Keratinocyte (primary cell): ENCODE data around the gene PRKCA. TPM values are rescaled to one million over a fixed set of nuclear protein-coding genes. Genes with fewer than 3 reads are reported as not detected.

Experiments used
- DNase-seq: peaks from one replicate; pipeline ENCODE4 v3.0.0-alpha.2; 2011; ENCODE audit warnings: low read depth, missing footprints, low spot score
- FAIRE-seq: peaks from 2 replicates; lab custom pipeline; 2011; peaks lifted over from hg19 to GRCh38; lab: Jason Lieb, UNC
- H2AFZ ChIP-seq: 2 replicates; pipeline ENCODE4 v1.6.0; 2012; ENCODE audit warnings: low read length, control low read depth, inconsistent platforms; ENCODE audit not compliant: control insufficient read depth
- H3K27ac ChIP-seq: 2 replicates; pipeline ENCODE4 v1.5.1; 2011; ENCODE audit warnings: low read length; ENCODE audit not compliant: control insufficient read depth, insufficient read depth
- H3K27me3 ChIP-seq: 3 replicates; pipeline ENCODE4 v1.6.0; 2011; ENCODE audit warnings: low read length; ENCODE audit not compliant: control insufficient read depth, insufficient read depth; ENCODE audit errors: extremely low read depth
- H3K36me3 ChIP-seq, 2 experiments: 2 replicates in 1 of 2; 3 replicates in 1 of 2; pipeline ENCODE4 v1.5.1; 2011; ENCODE audit warnings: low read length in 2 of 2, mild to moderate bottlenecking in 1 of 2; ENCODE audit not compliant: control insufficient read depth in 2 of 2, insufficient read depth in 2 of 2; ENCODE audit errors: extremely low read depth in 1 of 2
- H3K4me1 ChIP-seq: 3 replicates; pipeline ENCODE4 v1.5.1; 2011; ENCODE audit warnings: low read length; ENCODE audit not compliant: control insufficient read depth, insufficient read depth; ENCODE audit errors: extremely low read depth
- H3K4me2 ChIP-seq: 3 replicates; pipeline ENCODE4 v1.6.0; 2011; ENCODE audit warnings: low read depth, low read length; ENCODE audit not compliant: control insufficient read depth, insufficient read depth; ENCODE audit errors: extremely low read depth
- H3K4me3 ChIP-seq, 3 experiments: fragments of 200-600 bp in 1 of 3; sonication (generic) in 1 of 3; 2 replicates in 2 of 3; 3 replicates in 1 of 3; pipeline ENCODE4 v1.5.1; 2011 to 2016; ENCODE audit warnings: low read length in 3 of 3, mild to moderate bottlenecking in 3 of 3, control low read depth in 2 of 3, inconsistent platforms in 1 of 3, low read depth in 1 of 3, mixed read lengths in 1 of 3, mixed run types in 1 of 3, moderate library complexity in 1 of 3; ENCODE audit not compliant: control insufficient read depth in 2 of 3, insufficient read depth in 2 of 3; ENCODE audit errors: extremely low read depth in 1 of 3
- H3K79me2 ChIP-seq: 2 replicates; pipeline ENCODE4 v1.6.0; 2012; ENCODE audit warnings: low read length; ENCODE audit not compliant: control insufficient read depth, insufficient read depth
- H3K9ac ChIP-seq: 3 replicates; pipeline ENCODE4 v1.6.0; 2011; ENCODE audit warnings: low read length; ENCODE audit not compliant: control insufficient read depth, insufficient read depth; ENCODE audit errors: extremely low read depth
- H3K9me1 ChIP-seq: 3 replicates; pipeline ENCODE4 v1.6.0; 2011; ENCODE audit warnings: low read length; ENCODE audit not compliant: control insufficient read depth, insufficient read depth; ENCODE audit errors: extremely low read depth
- H3K9me3 ChIP-seq: 2 replicates; pipeline ENCODE4 v1.5.1; 2012; ENCODE audit warnings: low read depth, low read length; ENCODE audit not compliant: control insufficient read depth
- H4K20me1 ChIP-seq: 3 replicates; pipeline ENCODE4 v1.6.0; 2011; ENCODE audit warnings: low read length; ENCODE audit not compliant: control insufficient read depth, insufficient read depth; ENCODE audit errors: extremely low read depth
- EZH2 ChIP-seq: IDR thresholded peaks from one replicate; pipeline ENCODE4 v1.6.1; 2012; ENCODE audit warnings: inconsistent platforms, mild to moderate bottlenecking, low read length, moderate library complexity
- dilution Hi-C: fragments of 300-500 bp; cut with MboI; formaldehyde crosslinking; loops from one replicate; pipeline ENCODE4 v1.7.0; 2020; ENCODE audit warnings: low sequenced_read_pairs; ENCODE audit not compliant: extremely low pct_ligation_motif_present
- polyA plus RNA-seq, 5 experiments: library from polyadenylated mRNA; depleted of rRNA in 3 of 5; stranded (reverse) in 3 of 5; stranded (forward) in 1 of 5; unstranded in 1 of 5; fragments of >200 nt; gene quantifications; 1 replicate in 1 of 5; 2 replicates in 3 of 5; 3 replicates in 1 of 5; pipeline versions ENCODE4 v1.2.1 to v1.2.3, GENCODE V29; 2011 to 2012; ENCODE audit warnings: missing spikeins in 2 of 5, low read depth in 1 of 5, low replicate concordance in 1 of 5
- TF ChIP-seq, protein P1 (sequence below), 3 experiments: IDR thresholded peaks in 1 of 3; conservative IDR thresholded peaks in 1 of 3; optimal IDR thresholded peaks in 1 of 3; 2 replicates in 2 of 3; 3 replicates in 1 of 3; pipeline versions ENCODE3 to v1.5.1; 2011; ENCODE audit warnings: low read length in 3 of 3, mild to moderate bottlenecking in 3 of 3, moderate library complexity in 2 of 3, control low read depth in 1 of 3, inconsistent platforms in 1 of 3; ENCODE audit not compliant: insufficient read depth in 2 of 3; ENCODE audit errors: extremely low read depth in 1 of 3

Gene PRKCA
- polyA plus RNA-seq, 1 donor (not counting 4 experiments of a cell fraction or from before 2014, with no cell fraction given) = 3.6 TPM

- H3K4me3 ChIP-seq = no peak overlapping the region
- no peak overlapping the region for H3K9ac ChIP-seq
- dilution Hi-C loops = no loop called here
- no peaks in the 10 kb centered on the region for H3K9me3 ChIP-seq
- no peak overlapping the region for H3K4me2 ChIP-seq
- H2AFZ ChIP-seq = no peak overlapping the region
- H3K27ac ChIP-seq = no peak overlapping the region
- H3K36me3 ChIP-seq = no peaks in the 10 kb centered on the region
- FAIRE-seq (no peak), DNase-seq (no peak)
- H3K4me1 ChIP-seq = no peaks in the 10 kb centered on the region
- no peaks in the 10 kb centered on the region for H3K27me3 ChIP-seq
- no peaks in the 10 kb centered on the region for H3K9me1 ChIP-seq
- no peaks in the 10 kb centered on the region for H3K79me2 ChIP-seq
- H4K20me1 ChIP-seq = no peaks in the 10 kb centered on the region
- TF ChIP-seq EZH2 = no peak
- TF ChIP-seq, protein P1, sequence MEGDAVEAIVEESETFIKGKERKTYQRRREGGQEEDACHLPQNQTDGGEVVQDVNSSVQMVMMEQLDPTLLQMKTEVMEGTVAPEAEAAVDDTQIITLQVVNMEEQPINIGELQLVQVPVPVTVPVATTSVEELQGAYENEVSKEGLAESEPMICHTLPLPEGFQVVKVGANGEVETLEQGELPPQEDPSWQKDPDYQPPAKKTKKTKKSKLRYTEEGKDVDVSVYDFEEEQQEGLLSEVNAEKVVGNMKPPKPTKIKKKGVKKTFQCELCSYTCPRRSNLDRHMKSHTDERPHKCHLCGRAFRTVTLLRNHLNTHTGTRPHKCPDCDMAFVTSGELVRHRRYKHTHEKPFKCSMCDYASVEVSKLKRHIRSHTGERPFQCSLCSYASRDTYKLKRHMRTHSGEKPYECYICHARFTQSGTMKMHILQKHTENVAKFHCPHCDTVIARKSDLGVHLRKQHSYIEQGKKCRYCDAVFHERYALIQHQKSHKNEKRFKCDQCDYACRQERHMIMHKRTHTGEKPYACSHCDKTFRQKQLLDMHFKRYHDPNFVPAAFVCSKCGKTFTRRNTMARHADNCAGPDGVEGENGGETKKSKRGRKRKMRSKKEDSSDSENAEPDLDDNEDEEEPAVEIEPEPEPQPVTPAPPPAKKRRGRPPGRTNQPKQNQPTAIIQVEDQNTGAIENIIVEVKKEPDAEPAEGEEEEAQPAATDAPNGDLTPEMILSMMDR (optimal IDR thresholded peaks at IDR 0.05 in 1 of 3, IDR thresholded peaks at IDR 0.05 in 1 of 3, conservative IDR thresholded peaks at IDR 0.05 in 1 of 3; ENCODE audit: extremely low read depth in 1 of 3, insufficient read depth in 2 of 3, low read length in 3 of 3) = no peak
These were observed 282.5 kb downstream of the PRKCA start for GRCh38 chr17:66584927-66585326.

GRCh38 chr17:66585472-66585871, 283.1 kb downstream of the PRKCA start:
- TF ChIP-seq, protein P1 (optimal IDR thresholded peaks at IDR 0.05 in 1 of 3, IDR thresholded peaks at IDR 0.05 in 1 of 3, conservative IDR thresholded peaks at IDR 0.05 in 1 of 3; ENCODE audit: extremely low read depth in 1 of 3, insufficient read depth in 2 of 3, low read length in 3 of 3) = no peak
- no peak for TF ChIP-seq EZH2
- H4K20me1 ChIP-seq = no peaks in the 10 kb centered on the region
- no peaks in the 10 kb centered on the region for H3K79me2 ChIP-seq
- no peaks in the 10 kb centered on the region for H3K9me3 ChIP-seq
- H3K4me1 ChIP-seq = no peaks in the 10 kb centered on the region
- no peaks in the 10 kb centered on the region for H3K36me3 ChIP-seq
- FAIRE-seq = no peak
- no peak overlapping the region for H2AFZ ChIP-seq
- H3K4me3 ChIP-seq = no peak overlapping the region
- H3K27ac ChIP-seq = no peak overlapping the region
- no peaks in the 10 kb centered on the region for H3K27me3 ChIP-seq
- H3K9me1 ChIP-seq = no peaks in the 10 kb centered on the region
- H3K9ac ChIP-seq = no peak overlapping the region
- DNase-seq = no peak
- dilution Hi-C loops = no loop called here
- H3K4me2 ChIP-seq = no peak overlapping the region
